ENCODE results near the gene CPNE8.

Gene CPNE8

GRCh38 chr12:38823314-38823713, 82.1 kb downstream of the CPNE8 start:
- no peak for TF ChIP-seq CTCF (IDR thresholded peaks at IDR 0.05; ENCODE audit: control insufficient read depth, insufficient read depth, low read depth, low read length, missing control alignments)
- H3K4me3 ChIP-seq (ENCODE audit: control insufficient read depth, low read depth, low read length) = no peak overlapping the region
- DNase-seq (ENCODE audit: low read depth) = no peak

- no peak for DNase-seq (ENCODE audit: low read depth)
- TF ChIP-seq CTCF (IDR thresholded peaks at IDR 0.05; ENCODE audit: control insufficient read depth, insufficient read depth, low read depth, low read length, missing control alignments) = no peak
- no peak overlapping the region for H3K4me3 ChIP-seq (ENCODE audit: control insufficient read depth, low read depth, low read length)
Observed at GRCh38 chr12:38817942-38818341, 87.4 kb downstream of the CPNE8 start.

GRCh38 chr12:38813923-38814322, 91.5 kb downstream of the CPNE8 start:
- TF ChIP-seq CTCF (IDR thresholded peaks at IDR 0.05; ENCODE audit: control insufficient read depth, insufficient read depth, low read depth, low read length, missing control alignments) = no peak
- DNase-seq (ENCODE audit: low read depth) = no peak
- H3K4me3 ChIP-seq (ENCODE audit: control insufficient read depth, low read depth, low read length) = no peak overlapping the region

- no peak for TF ChIP-seq CTCF (IDR thresholded peaks at IDR 0.05; ENCODE audit: control insufficient read depth, insufficient read depth, low read depth, low read length, missing control alignments)
- no peak overlapping the region for H3K4me3 ChIP-seq (ENCODE audit: control insufficient read depth, low read depth, low read length)
- DNase-seq (ENCODE audit: low read depth) = no peak
Observed at GRCh38 chr12:38811814-38812356, 93.5 kb downstream of the CPNE8 start.

GRCh38 chr12:38809832-38810231, 95.6 kb downstream of the CPNE8 start:
- H3K4me3 ChIP-seq (ENCODE audit: control insufficient read depth, low read depth, low read length) = no peak overlapping the region
- no peak for DNase-seq (ENCODE audit: low read depth)
- no peak for TF ChIP-seq CTCF (IDR thresholded peaks at IDR 0.05; ENCODE audit: control insufficient read depth, insufficient read depth, low read depth, low read length, missing control alignments)

- no peak overlapping the region for H3K4me3 ChIP-seq (ENCODE audit: control insufficient read depth, low read depth, low read length)
- no peak for DNase-seq (ENCODE audit: low read depth)
- TF ChIP-seq CTCF (IDR thresholded peaks at IDR 0.05; ENCODE audit: control insufficient read depth, insufficient read depth, low read depth, low read length, missing control alignments) = no peak
Observed at GRCh38 chr12:38788106-38788505, 117.3 kb downstream of the CPNE8 start.

- H3K4me3 ChIP-seq (ENCODE audit: control insufficient read depth, low read depth, low read length) = no peak overlapping the region
- TF ChIP-seq CTCF (IDR thresholded peaks at IDR 0.05; ENCODE audit: control insufficient read depth, insufficient read depth, low read depth, low read length, missing control alignments) = no peak
- no peak for DNase-seq (ENCODE audit: low read depth)
Observed at GRCh38 chr12:38785381-38785780, 120.0 kb downstream of the CPNE8 start.
